ENCODE data around the gene DDX59. TPM values are rescaled to one million over a fixed set of nuclear protein-coding genes. Genes with fewer than 3 reads are reported as not detected.

Gene DDX59
- polyA plus RNA-seq (10.1 to 14.4 TPM (median 12.7 TPM) in 3 replicates), polyA minus RNA-seq (1.3 to 10.8 TPM (median 10.3 TPM) in 3 replicates)
- 21.9 TPM for polyA plus RNA-seq (2011; ENCODE audit: low read depth)
- 8.8 and 14.9 TPM in 2 replicates for polyA plus RNA-seq (2011; cell fraction: cytosol; rRNA removed)
- 15.3 and 16.9 TPM in 2 replicates for polyA plus RNA-seq (2011; cell fraction: nucleus; rRNA removed)
- polyA plus RNA-seq (2012; ENCODE audit: low replicate concordance) = 10.3 and 12.3 TPM in 2 replicates
- polyA minus RNA-seq (2011; cell fraction: cytosol; rRNA and poly(A)+ RNA removed) = 6.7 TPM
- polyA minus RNA-seq (2011; cell fraction: nucleus; rRNA and poly(A)+ RNA removed) = 4.7 and 6.0 TPM in 2 replicates

DNA sequence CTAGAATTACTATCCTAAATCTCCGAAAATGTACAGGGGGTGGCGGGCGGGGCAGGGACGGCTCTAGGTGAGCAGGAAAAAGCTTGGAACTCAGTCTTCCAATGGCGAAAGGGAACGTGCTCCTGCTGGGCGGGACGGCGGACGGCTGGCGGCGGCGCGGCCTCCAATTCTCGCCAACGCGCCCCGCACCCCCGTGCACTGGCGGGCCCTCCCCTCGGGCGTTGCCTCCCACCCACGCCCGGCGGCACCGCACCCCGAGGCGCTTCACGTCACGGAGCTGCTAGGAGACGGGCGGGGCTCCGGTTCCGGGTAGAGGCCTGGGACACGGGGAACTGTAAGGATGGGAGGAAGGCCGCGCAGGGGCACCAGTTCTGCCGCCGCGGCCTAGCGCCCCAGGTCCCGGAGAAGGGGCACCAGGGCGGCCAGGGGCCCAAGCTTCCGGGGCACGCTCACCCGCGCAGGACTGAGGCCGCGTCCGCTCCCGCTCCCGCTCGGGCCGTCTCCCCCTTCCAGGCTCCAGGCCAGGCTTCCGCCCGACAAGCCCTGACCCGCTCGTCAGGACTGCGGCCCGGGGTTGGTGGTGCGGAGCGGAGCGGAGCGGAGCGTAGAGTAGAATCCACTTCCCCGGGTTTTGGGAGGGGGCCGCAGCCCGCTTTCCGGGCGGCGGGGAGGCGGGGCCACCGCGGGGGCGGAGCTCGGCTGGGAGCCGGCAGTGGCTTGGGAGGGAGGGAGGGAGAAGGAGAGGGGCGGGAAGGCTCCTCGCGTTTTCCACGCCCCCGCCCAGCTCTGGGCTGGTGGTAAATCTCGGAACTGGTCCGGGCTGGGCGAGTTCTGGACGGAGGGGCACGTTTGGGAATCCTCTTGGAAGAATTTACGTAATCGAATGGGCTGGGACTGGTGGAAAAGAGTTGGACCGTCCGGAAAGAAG, at the start of gene DDX59:
TSS of gene DDX59 (minus strand) at position 594 of the 928 bp plus-strand sequence. CDS start 3,167 bp downstream, outside the sequence.
- Histone ChIP-seq H2AFZ (ENCODE audit: control insufficient read depth, low read length) (peak within 1 kb of the TSS; percentile 66), H3K9ac (ENCODE audit: control insufficient read depth, extremely low read depth, insufficient read depth, low read length) (peak within 1 kb of the TSS; percentile 92), H3K79me2 (ENCODE audit: control insufficient read depth, insufficient read depth, low read length) (peaks cover 5% of the 10 kb centered on the region), H3K36me3 (ENCODE audit: control insufficient read depth in 2 of 2, extremely low read depth in 1 of 2, insufficient read depth in 2 of 2, low read length in 2 of 2) (peaks cover 2 to 7% of the 10 kb centered on the region in 2 experiments), H3K9me1 (ENCODE audit: control insufficient read depth, extremely low read depth, insufficient read depth, low read length) (no peaks in the 10 kb centered on the region), H3K9me3 (ENCODE audit: control insufficient read depth, low read depth, low read length) (no peaks in the 10 kb centered on the region), H4K20me1 (ENCODE audit: control insufficient read depth, extremely low read depth, insufficient read depth, low read length) (no peaks in the 10 kb centered on the region), H3K4me2 (ENCODE audit: control insufficient read depth, extremely low read depth, insufficient read depth, low read depth, low read length) (peak within 1 kb of the TSS; percentile 98), H3K4me3 (ENCODE audit: control insufficient read depth in 2 of 3, extremely low read depth in 1 of 3, insufficient read depth in 2 of 3, low read depth in 1 of 3, low read length in 3 of 3) (peak within 1 kb of the TSS; percentile 59 to 83 (median 75)), H3K4me1 (ENCODE audit: control insufficient read depth, extremely low read depth, insufficient read depth, low read length) (peaks cover 51% of the 10 kb centered on the region), H3K27ac (ENCODE audit: control insufficient read depth, insufficient read depth, low read length) (peak within 1 kb of the TSS; percentile 97), H3K27me3 (ENCODE audit: control insufficient read depth, extremely low read depth, insufficient read depth, low read length) (no peaks in the 10 kb centered on the region)
- TF ChIP-seq EZH2 (IDR thresholded peaks at IDR 0.05; ENCODE audit: low read length) (no peak), CTCF (optimal IDR thresholded peaks at IDR 0.05 in 1 of 3, IDR thresholded peaks at IDR 0.05 in 1 of 3, conservative IDR thresholded peaks at IDR 0.05 in 1 of 3; ENCODE audit: extremely low read depth in 1 of 3, insufficient read depth in 2 of 3, low read length in 3 of 3) (no peak)
- peak; percentile 87 for DNase-seq (ENCODE audit: low read depth, low spot score)
- no peak for FAIRE-seq
- dilution Hi-C loops (cut with MboI; ENCODE audit: extremely low pct_ligation_motif_present, low sequenced_read_pairs) = loop anchor here (10.0 kb wide), 1 partner anchor 55 kb away; no protein-coding TSS in a partner anchor

GRCh38 chr1:200714504-200715187, 44.9 kb upstream of the DDX59 start:
- dilution Hi-C loops (cut with MboI; ENCODE audit: extremely low pct_ligation_motif_present, low sequenced_read_pairs) = no loop called here
- FAIRE-seq (peak; percentile 20), DNase-seq (ENCODE audit: low read depth, low spot score) (no peak)
- no peak overlapping the region for H3K4me3 ChIP-seq (ENCODE audit: control insufficient read depth in 2 of 3, extremely low read depth in 1 of 3, insufficient read depth in 2 of 3, low read depth in 1 of 3, low read length in 3 of 3)
- H3K4me2 ChIP-seq (ENCODE audit: control insufficient read depth, extremely low read depth, insufficient read depth, low read depth, low read length) = no peak overlapping the region
- H2AFZ ChIP-seq (ENCODE audit: control insufficient read depth, low read length) = no peak overlapping the region
- H3K4me1 ChIP-seq (ENCODE audit: control insufficient read depth, extremely low read depth, insufficient read depth, low read length) = no peaks in the 10 kb centered on the region
- H3K79me2 ChIP-seq (ENCODE audit: control insufficient read depth, insufficient read depth, low read length) = no peaks in the 10 kb centered on the region
- TF ChIP-seq CTCF (optimal IDR thresholded peaks at IDR 0.05 in 1 of 3, IDR thresholded peaks at IDR 0.05 in 1 of 3, conservative IDR thresholded peaks at IDR 0.05 in 1 of 3; ENCODE audit: extremely low read depth in 1 of 3, insufficient read depth in 2 of 3, low read length in 3 of 3) (no peak), EZH2 (IDR thresholded peaks at IDR 0.05; ENCODE audit: low read length) (no peak)
- no peak overlapping the region for H3K27ac ChIP-seq (ENCODE audit: control insufficient read depth, insufficient read depth, low read length)
- no peaks in the 10 kb centered on the region for H3K9me1 ChIP-seq (ENCODE audit: control insufficient read depth, extremely low read depth, insufficient read depth, low read length)
- no peaks in the 10 kb centered on the region for H3K27me3 ChIP-seq (ENCODE audit: control insufficient read depth, extremely low read depth, insufficient read depth, low read length)
- H4K20me1 ChIP-seq (ENCODE audit: control insufficient read depth, extremely low read depth, insufficient read depth, low read length) = no peaks in the 10 kb centered on the region
- no peaks in the 10 kb centered on the region for H3K9me3 ChIP-seq (ENCODE audit: control insufficient read depth, low read depth, low read length)
- no peaks in the 10 kb centered on the region for H3K36me3 ChIP-seq (ENCODE audit: control insufficient read depth in 2 of 2, extremely low read depth in 1 of 2, insufficient read depth in 2 of 2, low read length in 2 of 2)
- H3K9ac ChIP-seq (ENCODE audit: control insufficient read depth, extremely low read depth, insufficient read depth, low read length) = no peak overlapping the region

Data from keratinocyte (primary cell).